H1 (cell line): ENCODE measurements around the gene KIAA1614. TPM values are rescaled to one million over a fixed set of nuclear protein-coding genes. Genes with fewer than 3 reads are reported as not detected.
"Not testable (repeated sequence)": the region's sequence is repeated elsewhere in the genome, so short reads cannot be mapped to it uniquely, and the experiment has no call there.

Experiments
- CTCF ChIA-PET: fragments of 300-600 bp; sonication (Branson Sonifier 250); formaldehyde crosslinking; loops from one replicate; lab custom pipeline; 2021; ENCODE audit not compliant: partially characterized antibody; lab: Charles Lee
- POLR2A ChIA-PET: fragments of 300-600 bp; sonication (Branson Sonifier 250); formaldehyde crosslinking; loops from one replicate; lab custom pipeline; 2021; ENCODE audit warnings: inconsistent platforms; ENCODE audit not compliant: partially characterized antibody; lab: Charles Lee
- DNase-seq, 2 experiments: peaks; one replicate each; pipeline versions ENCODE4 v3.0.0 to v3.0.0-alpha.2; 2010 to 2022; ENCODE audit warnings: low spot score in 2 of 2, low read depth in 1 of 2, mixed read lengths in 1 of 2
- FAIRE-seq: peaks from 2 replicates; lab custom pipeline; 2011; peaks lifted over from hg19 to GRCh38; lab: Jason Lieb, UNC
- H2AFZ ChIP-seq: 2 replicates; pipeline ENCODE4 v1.8.1; 2012; ENCODE audit warnings: low read length, inconsistent platforms
- H2AK5ac ChIP-seq: 2 replicates; pipeline ENCODE4 v1.6.1; 2013; ENCODE audit warnings: low read depth, low read length
- H2BK120ac ChIP-seq: replicated peaks from 2 replicates; pipeline ENCODE3; 2013; ENCODE audit warnings: low read depth, low read length, inconsistent platforms
- H2BK12ac ChIP-seq: 2 replicates; pipeline ENCODE4 v1.6.1; 2013; ENCODE audit warnings: low read depth, low read length
- H2BK15ac ChIP-seq: 2 replicates; pipeline ENCODE4 v1.6.1; 2013; ENCODE audit warnings: low read length
- H2BK20ac ChIP-seq: 2 replicates; pipeline ENCODE4 v1.6.1; 2013; ENCODE audit warnings: low read length
- H2BK5ac ChIP-seq: 2 replicates; pipeline ENCODE4 v1.6.1; 2013; ENCODE audit warnings: low read depth, low read length
- H3K14ac ChIP-seq: 2 replicates; pipeline ENCODE4 v1.6.1; 2013; ENCODE audit warnings: inconsistent platforms; ENCODE audit not compliant: insufficient read length
- H3K18ac ChIP-seq: 2 replicates; pipeline ENCODE4 v1.6.1; 2013; ENCODE audit warnings: low read length; ENCODE audit errors: extremely low read depth
- H3K23ac ChIP-seq: 2 replicates; pipeline ENCODE4 v1.6.1; 2013; ENCODE audit warnings: inconsistent platforms; ENCODE audit not compliant: insufficient read length
- H3K23me2 ChIP-seq: 2 replicates; pipeline ENCODE4 v1.6.1; 2013; ENCODE audit warnings: low read depth, low read length
- H3K27ac ChIP-seq: 2 replicates; pipeline ENCODE4 v1.6.1; 2011; ENCODE audit warnings: low read depth, low read length, inconsistent platforms
- H3K27me3 ChIP-seq, 4 experiments: replicated peaks in 1 of 4; 1 replicate in 1 of 4; 2 replicates in 3 of 4; pipeline versions ENCODE4 v1.6.1 to v1.8.1; 2011 to 2013; ENCODE audit warnings: low read length in 3 of 4, mild to moderate bottlenecking in 3 of 4, inconsistent platforms in 2 of 4, mixed read lengths in 2 of 4, moderate library complexity in 1 of 4; ENCODE audit not compliant: control insufficient read depth in 3 of 4, insufficient read depth in 3 of 4; ENCODE audit errors: extremely low read depth in 1 of 4
- H3K36me3 ChIP-seq, 4 experiments: 2 replicates each; pipeline versions ENCODE4 v1.6.1 to v1.8.1; 2011 to 2013; ENCODE audit warnings: mild to moderate bottlenecking in 4 of 4, low read length in 3 of 4, moderate library complexity in 2 of 4, control low read depth in 1 of 4, inconsistent platforms in 1 of 4; ENCODE audit not compliant: insufficient read depth in 4 of 4, control insufficient read depth in 2 of 4
- H3K4ac ChIP-seq: replicated peaks from 2 replicates; pipeline ENCODE3; 2013; ENCODE audit warnings: low read length, low read depth, mixed read lengths, inconsistent platforms; ENCODE audit not compliant: insufficient read length
- H3K4me1 ChIP-seq, 4 experiments: replicated peaks in 1 of 4; 1 replicate in 1 of 4; 2 replicates in 3 of 4; pipeline versions ENCODE4 v1.6.1 to v1.8.1; 2011 to 2013; ENCODE audit warnings: low read length in 3 of 4, inconsistent platforms in 2 of 4, mixed read lengths in 1 of 4; ENCODE audit not compliant: insufficient read depth in 4 of 4, control insufficient read depth in 3 of 4
- H3K4me2 ChIP-seq, 2 experiments: 2 replicates each; pipeline versions ENCODE4 v1.6.1 to v1.8.1; 2011 to 2013; ENCODE audit warnings: low read depth in 2 of 2, low read length in 2 of 2, control low read depth in 1 of 2, inconsistent platforms in 1 of 2, mild to moderate bottlenecking in 1 of 2; ENCODE audit not compliant: insufficient read depth in 1 of 2
- H3K4me3 ChIP-seq, 4 experiments: fragments of 200-600, 300-600 bp in 1 of 4; sonication (generic), shearing (Covaris generic), sonication (Bioruptor Twin) in 1 of 4; 2 replicates each; pipeline versions ENCODE4 v1.5.1 to v1.8.1; 2011 to 2016; ENCODE audit warnings: low read length in 4 of 4, low read depth in 3 of 4, control low read depth in 2 of 4, inconsistent platforms in 2 of 4, mild to moderate bottlenecking in 2 of 4, mixed read lengths in 1 of 4, moderate library complexity in 1 of 4; ENCODE audit not compliant: insufficient read depth in 2 of 4; ENCODE audit errors: extremely low read depth in 1 of 4
- H3K56ac ChIP-seq: replicated peaks from 2 replicates; pipeline ENCODE3; 2013; ENCODE audit warnings: low read depth, mild to moderate bottlenecking, mixed read lengths, low read length, inconsistent platforms; ENCODE audit not compliant: insufficient read length
- H3K79me1 ChIP-seq: 2 replicates; pipeline ENCODE4 v1.6.1; 2013; ENCODE audit warnings: low read depth, low read length, control low read depth
- H3K79me2 ChIP-seq, 2 experiments: 2 replicates each; pipeline versions ENCODE4 v1.6.1 to v1.8.1; 2012 to 2013; ENCODE audit warnings: low read length in 2 of 2, mild to moderate bottlenecking in 2 of 2, inconsistent platforms in 1 of 2; ENCODE audit not compliant: insufficient read depth in 2 of 2, control insufficient read depth in 1 of 2
- H3K9ac ChIP-seq, 4 experiments: replicated peaks in 1 of 4; 1 replicate in 1 of 4; 2 replicates in 3 of 4; pipeline versions ENCODE4 v1.6.1 to v1.8.1; 2011 to 2013; ENCODE audit warnings: low read depth in 3 of 4, low read length in 3 of 4, control low read depth in 2 of 4, mild to moderate bottlenecking in 2 of 4, moderate library complexity in 2 of 4, inconsistent platforms in 1 of 4; ENCODE audit errors: extremely low read depth in 1 of 4
- H3K9me3 ChIP-seq, 2 experiments: 2 replicates each; pipeline versions ENCODE4 v1.6.1 to v1.8.1; 2012 to 2013; ENCODE audit warnings: mild to moderate bottlenecking in 2 of 2, moderate library complexity in 2 of 2, control low read depth in 1 of 2, inconsistent platforms in 1 of 2, low read depth in 1 of 2, low read length in 1 of 2, mixed read lengths in 1 of 2; ENCODE audit not compliant: insufficient read depth in 2 of 2
- H4K20me1 ChIP-seq, 2 experiments: replicated peaks in 1 of 2; 2 replicates each; pipeline versions ENCODE3 to v1.8.1; 2011 to 2013; ENCODE audit warnings: inconsistent platforms in 2 of 2, low read length in 2 of 2, mild to moderate bottlenecking in 1 of 2; ENCODE audit not compliant: insufficient read depth in 2 of 2, control insufficient read depth in 1 of 2
- H4K5ac ChIP-seq: 2 replicates; pipeline ENCODE4 v1.6.1; 2013; ENCODE audit warnings: low read length, low read depth, mixed read lengths, inconsistent platforms; ENCODE audit not compliant: insufficient read length
- H4K8ac ChIP-seq: 2 replicates; pipeline ENCODE4 v1.8.0; 2013; ENCODE audit warnings: mild to moderate bottlenecking, moderate library complexity, low read length, inconsistent platforms; ENCODE audit not compliant: insufficient read depth; ENCODE audit errors: extremely low read depth
- H4K91ac ChIP-seq: replicated peaks from 2 replicates; pipeline ENCODE3; 2013; ENCODE audit warnings: low read length, mixed read lengths, inconsistent platforms; ENCODE audit not compliant: insufficient read length
- WGBS, 2 experiments: shearing (Covaris generic) in 1 of 2; methylation state at CpG; one replicate each; pipeline versions ENCODE4 v1.1.6 to v1.1.7; 2013 to 2015; ENCODE audit warnings: low lambda C conversion rate in 2 of 2, mixed read lengths in 2 of 2, inconsistent platforms in 1 of 2, low coverage in 1 of 2, missing lambda C conversion rate in 1 of 2; ENCODE audit not compliant: insufficient replicate concordance in 2 of 2, insufficient coverage in 1 of 2, insufficient read length in 1 of 2; ENCODE audit errors: extremely low coverage in 1 of 2, missing lambda C conversion rate in 1 of 2; 5-methylcytosine and 5-hydroxymethylcytosine counted together
- polyA plus RNA-seq, 7 experiments: library from polyadenylated mRNA; depleted of rRNA in 3 of 7; stranded (reverse) in 5 of 7; unstranded in 2 of 7; fragments of >200 nt in 5 of 7; fragments of 200-250 nt in 2 of 7; gene quantifications; 1 replicate in 5 of 7; 2 replicates in 1 of 7; 4 replicates in 1 of 7; pipeline versions ENCODE4 v1.2.1 to v1.2.3, GENCODE V29; 2011 to 2013; ENCODE audit warnings: missing spikeins in 2 of 7, mixed read lengths in 2 of 7
- total RNA-seq: library from RNA; stranded (reverse); fragmentation: NEBNext Ultra II Directional; extraction: Animal tissue kit (Norgen Biotek cat#: 25700); gene quantifications from 2 replicates; pipeline ENCODE4 v1.2.1, GENCODE V29; 2021

The KIAA1614 gene
- total and polyA plus RNA-seq, 2 of the 8 experiments (the other 6 are each of a cell fraction or from before 2014, with no cell fraction given): 1.3 to 3.1 TPM

- WGBS, 2 experiments: 86% methylated on average over 5 of the region's 5 CpGs; no CpG with 5 or more reads in 1 of the 2 experiments
These were observed 46.9 kb downstream of the KIAA1614 start for GRCh38 chr1:180959620-180960019.

More at GRCh38 chr1:180959620-180960019, 46.9 kb downstream of the KIAA1614 start:
- H3K23ac ChIP-seq, H3K27ac ChIP-seq, H3K9ac ChIP-seq, H3K56ac ChIP-seq, H3K79me1 ChIP-seq, H3K14ac ChIP-seq, H2AK5ac ChIP-seq, H3K4me2 ChIP-seq, POLR2A ChIA-PET, H3K79me2 ChIP-seq, H3K9me3 ChIP-seq, H2BK12ac ChIP-seq, DNase-seq, H2BK5ac ChIP-seq, H3K18ac ChIP-seq, H4K5ac ChIP-seq, H3K4me3 ChIP-seq, H3K4me1 ChIP-seq, H3K4ac ChIP-seq, FAIRE-seq, H4K91ac ChIP-seq, H2BK120ac ChIP-seq, H3K27me3 ChIP-seq, H2BK20ac ChIP-seq, H4K8ac ChIP-seq, H2BK15ac ChIP-seq, H3K23me2 ChIP-seq, H2AFZ ChIP-seq, H4K20me1 ChIP-seq: not testable (repeated sequence)
- peaks cover 0 to 23% (median 4%) of the 10 kb centered on the region in 4 experiments; a peak in 5 of 8 replicates for H3K36me3 ChIP-seq
- CTCF ChIA-PET: interaction anchor here (0.6 kb wide), 1 partner anchor 17 kb away, joined by 3 read pairs; no protein-coding TSS in a partner anchor
